Thyroid gland (tissue), 4 donors: ENCODE results near the gene ACAN.

Experiments
- CTCF ChIP-seq, 6 experiments: fragments of 200-600 bp in 3 of 6; fragments of 450-650 bp in 3 of 6; sonication (generic) in 3 of 6; IDR thresholded peaks; one replicate each; pipeline ENCODE4 v1.5.1; 2016 to 2019; ENCODE audit warnings: antibody characterized with exemption in 6 of 6, mild to moderate bottlenecking in 2 of 6, inconsistent platforms in 1 of 6, moderate library complexity in 1 of 6
- POLR2A ChIP-seq, 2 donors: fragments of 450-650 bp; IDR thresholded peaks; one replicate each; pipeline ENCODE4 v1.6.1; 2017; ENCODE audit warnings: antibody characterized with exemption in 2 of 2, mild to moderate bottlenecking in 2 of 2, moderate library complexity in 1 of 2

GRCh38 chr15:88887068-88887580 lies 83.9 kb downstream of the ACAN start:
- TF ChIP-seq CTCF (IDR thresholded peaks at IDR 0.05) (no peak), POLR2A (IDR thresholded peaks at IDR 0.05) (no peak)
